ENCODE results near the gene NALCN. TPM values are rescaled to one million over a fixed set of nuclear protein-coding genes. Genes with fewer than 3 reads are reported as not detected.

Gene NALCN
- total and polyA plus RNA-seq, 2 of the 8 experiments (the other 6 are each of a cell fraction or from before 2014, with no cell fraction given), result 0.26 to 0.54 TPM

- Histone ChIP-seq H3K79me1 (ENCODE audit: low read depth, low read length) (no peaks in the 10 kb centered on the region), H3K79me2 (ENCODE audit: control insufficient read depth in 1 of 2, insufficient read depth in 2 of 2, low read length in 2 of 2) (no peaks in the 10 kb centered on the region), H2BK12ac (ENCODE audit: low read depth, low read length) (no peak overlapping the region), H2BK20ac (ENCODE audit: low read length) (no peak overlapping the region), H2BK15ac (ENCODE audit: low read length) (no peak overlapping the region), H3K23ac (ENCODE audit: insufficient read length) (no peak overlapping the region), H3K9me3 (ENCODE audit: insufficient read depth in 2 of 2, low read depth in 1 of 2, low read length in 1 of 2) (no peaks in the 10 kb centered on the region), H3K4me1 (replicated peaks in 1 of 4; ENCODE audit: control insufficient read depth in 3 of 4, insufficient read depth in 4 of 4, low read length in 3 of 4) (no peaks in the 10 kb centered on the region), H4K8ac (ENCODE audit: extremely low read depth, insufficient read depth, low read length) (no peak overlapping the region), H3K4me2 (ENCODE audit: insufficient read depth in 1 of 2, low read depth in 2 of 2, low read length in 2 of 2) (no peak overlapping the region), H3K4ac (replicated peaks; ENCODE audit: insufficient read length, low read depth, low read length) (no peak overlapping the region), H3K36me3 (ENCODE audit: control insufficient read depth in 2 of 4, insufficient read depth in 4 of 4, low read length in 3 of 4) (no peaks in the 10 kb centered on the region), H2BK120ac (replicated peaks; ENCODE audit: low read depth, low read length) (no peak overlapping the region), H3K27ac (ENCODE audit: low read depth, low read length) (no peak overlapping the region), H3K14ac (ENCODE audit: insufficient read length) (no peak overlapping the region), H4K20me1 (replicated peaks in 1 of 2; ENCODE audit: control insufficient read depth in 1 of 2, insufficient read depth in 2 of 2, low read length in 2 of 2) (no peaks in the 10 kb centered on the region), H3K27me3 (replicated peaks in 1 of 4; ENCODE audit: control insufficient read depth in 3 of 4, extremely low read depth in 1 of 4, insufficient read depth in 3 of 4, low read length in 3 of 4) (no peaks in the 10 kb centered on the region), H3K4me3 (ENCODE audit: extremely low read depth in 1 of 4, insufficient read depth in 2 of 4, low read depth in 3 of 4, low read length in 4 of 4) (no peak overlapping the region), H3K23me2 (ENCODE audit: low read depth, low read length) (no peaks in the 10 kb centered on the region), H2AK5ac (ENCODE audit: low read depth, low read length) (no peak overlapping the region), H3K9ac (replicated peaks in 1 of 4; ENCODE audit: extremely low read depth in 1 of 4, low read depth in 3 of 4, low read length in 3 of 4) (no peak overlapping the region), H3K56ac (replicated peaks; ENCODE audit: insufficient read length, low read depth, low read length) (no peak overlapping the region), H2AFZ (ENCODE audit: low read length) (no peak overlapping the region), H4K91ac (replicated peaks; ENCODE audit: insufficient read length, low read length) (no peak overlapping the region), H2BK5ac (ENCODE audit: low read depth, low read length) (no peak overlapping the region), H4K5ac (ENCODE audit: insufficient read length, low read depth, low read length) (no peak overlapping the region), H3K18ac (ENCODE audit: extremely low read depth, low read length) (no peak overlapping the region)
- DNase-seq (ENCODE audit: low read depth in 1 of 2, low spot score in 2 of 2), result no peak
- POLR2A ChIA-PET (ENCODE audit: partially characterized antibody), result no interaction called here
- 88% methylated on average over 1 of the region's 1 CpG; no CpG with 5 or more reads in 1 of the 2 experiments for WGBS, 2 experiments (ENCODE audit: extremely low coverage in 1 of 2, insufficient coverage in 1 of 2, insufficient read length in 1 of 2, insufficient replicate concordance in 2 of 2, low coverage in 1 of 2, low lambda C conversion rate in 2 of 2, missing lambda C conversion rate in 1 of 2)
- TF ChIP-seq SP4 (IDR thresholded peaks at IDR 0.05; ENCODE audit: low read length) (no peak), SP1 (IDR thresholded peaks at IDR 0.05; ENCODE audit: low read depth, low read length) (no peak), GTF2F1 (IDR thresholded peaks at IDR 0.05; ENCODE audit: borderline replicate concordance, low read depth, low read length) (no peak), SIX5 (IDR thresholded peaks at IDR 0.05; ENCODE audit: low read depth, low read length) (no peak), TBP (IDR thresholded peaks at IDR 0.05; ENCODE audit: low read depth, low read length) (no peak), HDAC6 (IDR thresholded peaks at IDR 0.05; ENCODE audit: low read depth, low read length) (no peak), RXRA (IDR thresholded peaks at IDR 0.05; ENCODE audit: insufficient read depth, low read depth, low read length) (no peak), ATF3 (IDR thresholded peaks at IDR 0.05; ENCODE audit: insufficient read depth, low read depth, low read length) (no peak), SP2 (IDR thresholded peaks at IDR 0.05; ENCODE audit: low read length) (no peak), E2F6 (IDR thresholded peaks at IDR 0.05) (no peak), RNF2 (IDR thresholded peaks at IDR 0.05; ENCODE audit: borderline replicate concordance, low read depth, low read length, missing control alignments, poor library complexity, severe bottlenecking) (no peak)
- FAIRE-seq, result no peak
- CTCF ChIA-PET (ENCODE audit: partially characterized antibody), result interaction anchor here (1.2 kb wide), 1 partner anchor 10 kb away, joined by 3 read pairs; no protein-coding TSS in a partner anchor
These were observed 118.5 kb downstream of the NALCN start for GRCh38 chr13:101297794-101298193.

Measured in H1 (cell line).